ENCODE data around the gene CNDP1.

CNDP1 gene

DNA sequence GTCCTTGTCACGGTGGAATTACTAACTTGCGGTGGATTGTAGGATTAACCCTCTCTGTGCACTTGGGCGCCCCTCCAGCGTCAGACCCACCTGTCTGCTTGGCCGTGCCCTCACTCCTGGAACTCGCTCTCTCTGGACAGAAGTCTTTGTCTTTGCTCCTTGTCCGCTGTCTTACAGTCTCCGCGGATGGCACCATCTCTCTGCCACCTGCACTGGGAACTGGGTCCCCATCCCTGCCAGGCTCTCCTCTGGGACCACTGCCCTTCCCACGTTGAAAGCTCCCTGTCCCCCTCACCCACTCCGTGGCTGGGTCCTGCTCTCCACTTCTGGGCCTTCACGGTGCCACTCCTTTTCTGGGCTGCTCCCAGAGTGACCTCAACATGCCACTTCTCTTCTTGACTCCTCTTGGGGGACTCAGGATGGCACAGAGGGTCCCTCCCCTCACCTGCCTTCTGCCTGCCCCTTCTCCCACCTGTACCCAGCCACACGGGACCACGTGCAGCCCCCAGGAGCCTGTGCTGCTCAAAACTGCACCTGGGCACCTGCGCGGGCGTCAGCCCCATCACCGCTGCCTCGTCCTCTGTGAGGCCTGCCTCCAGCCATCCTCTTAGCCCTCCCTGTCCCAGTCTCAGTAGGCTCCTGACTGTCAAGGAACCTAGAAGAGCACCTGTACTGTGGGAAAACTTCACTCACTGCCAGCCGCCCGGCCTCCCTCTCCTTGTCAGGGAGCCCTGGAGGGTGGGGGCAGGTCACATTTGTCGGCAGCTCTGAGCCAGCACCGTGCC, 27.0 kb upstream of the CNDP1 start:
- DNase-seq = no peak

DNA sequence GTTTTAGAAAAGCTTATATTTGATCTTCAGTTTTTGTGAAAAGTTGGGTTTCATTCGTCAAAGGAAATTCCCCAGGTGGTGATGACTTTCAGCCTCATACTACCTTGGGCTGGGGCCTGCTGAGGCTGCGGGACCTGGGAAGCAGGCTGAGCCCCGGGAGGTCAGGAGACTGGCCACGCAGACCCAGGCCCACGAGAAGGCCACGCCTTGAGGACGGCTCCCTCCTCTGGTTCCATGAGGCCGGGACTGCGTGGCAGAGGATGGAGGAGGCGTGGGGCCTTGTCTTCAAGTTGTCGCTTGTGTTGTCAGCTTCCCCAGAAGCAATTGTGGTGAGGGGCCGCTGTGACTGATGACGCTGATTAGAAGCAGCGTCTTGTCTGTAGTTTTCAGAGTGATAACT, 26.4 kb upstream of the CNDP1 start:
- DNase-seq = no peak

DNA sequence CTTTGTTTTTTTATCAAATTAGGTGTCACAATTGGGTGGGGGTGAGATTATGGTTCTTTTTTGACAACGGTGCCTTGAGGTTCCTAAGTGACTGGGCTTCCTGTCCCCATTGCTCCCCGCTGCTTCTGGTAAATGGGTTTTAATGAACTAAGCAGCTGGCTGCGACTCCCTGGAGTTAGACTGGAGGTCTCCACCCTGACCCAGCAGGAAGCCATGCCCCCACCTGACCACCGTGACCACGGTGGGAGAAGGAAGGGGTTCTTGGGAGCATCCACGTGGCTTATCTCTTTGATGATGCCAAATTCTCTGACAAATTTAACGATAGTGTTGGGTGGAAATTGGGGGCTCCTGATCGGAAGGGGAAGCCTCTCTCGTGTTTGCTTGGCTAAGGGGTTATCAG, 25.9 kb upstream of the CNDP1 start:
- no peak for DNase-seq

DNA sequence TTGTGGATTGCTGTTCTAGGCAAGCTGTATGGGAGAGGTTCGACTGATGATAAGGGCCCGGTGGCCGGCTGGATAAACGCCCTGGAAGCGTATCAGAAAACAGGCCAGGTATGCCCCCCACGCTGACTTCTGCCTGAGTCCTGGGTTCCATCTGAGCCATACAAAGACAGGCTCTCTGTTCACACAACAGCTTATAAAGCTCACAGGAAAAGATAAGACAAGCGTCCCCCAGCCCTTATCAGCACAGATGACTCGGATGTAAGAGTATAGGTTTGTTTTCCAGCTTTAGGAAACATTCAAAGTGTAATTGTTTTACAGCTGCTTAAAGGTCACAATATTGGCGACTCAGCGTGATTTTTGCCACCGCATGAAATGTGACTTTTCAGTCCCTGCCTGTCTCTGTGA, 25.5 kb upstream of the CNDP1 start:
- no peak for DNase-seq

GRCh38 chr18:74509856-74510769, 24.2 kb upstream of the CNDP1 start:
- no peak for DNase-seq

GRCh38 chr18:74510770-74511095, 23.6 kb upstream of the CNDP1 start:
- no peak for DNase-seq

DNA sequence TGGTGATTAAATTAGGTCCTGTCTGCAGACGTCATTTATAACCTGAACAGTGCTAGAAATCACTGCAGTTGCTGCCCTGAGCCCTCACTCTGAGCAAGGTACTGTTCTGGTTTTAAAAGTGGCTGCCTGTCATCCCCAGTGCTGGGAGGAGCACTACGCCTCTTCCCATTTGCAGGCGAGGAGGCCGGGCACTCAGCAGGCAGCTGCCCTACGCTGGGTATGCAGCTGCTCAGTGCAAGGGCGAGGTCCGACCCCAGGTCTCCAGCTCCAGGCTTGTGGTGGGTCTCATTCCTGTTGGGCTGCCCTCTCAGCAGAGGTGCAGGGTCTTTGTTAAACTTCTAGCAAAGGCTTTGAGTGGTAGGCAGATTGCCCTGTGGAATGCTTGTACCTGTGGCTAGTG, 22.5 kb upstream of the CNDP1 start:
- DNase-seq = no peak

GRCh38 chr18:74512321-74513053, 21.8 kb upstream of the CNDP1 start:
- no peak for DNase-seq

DNA sequence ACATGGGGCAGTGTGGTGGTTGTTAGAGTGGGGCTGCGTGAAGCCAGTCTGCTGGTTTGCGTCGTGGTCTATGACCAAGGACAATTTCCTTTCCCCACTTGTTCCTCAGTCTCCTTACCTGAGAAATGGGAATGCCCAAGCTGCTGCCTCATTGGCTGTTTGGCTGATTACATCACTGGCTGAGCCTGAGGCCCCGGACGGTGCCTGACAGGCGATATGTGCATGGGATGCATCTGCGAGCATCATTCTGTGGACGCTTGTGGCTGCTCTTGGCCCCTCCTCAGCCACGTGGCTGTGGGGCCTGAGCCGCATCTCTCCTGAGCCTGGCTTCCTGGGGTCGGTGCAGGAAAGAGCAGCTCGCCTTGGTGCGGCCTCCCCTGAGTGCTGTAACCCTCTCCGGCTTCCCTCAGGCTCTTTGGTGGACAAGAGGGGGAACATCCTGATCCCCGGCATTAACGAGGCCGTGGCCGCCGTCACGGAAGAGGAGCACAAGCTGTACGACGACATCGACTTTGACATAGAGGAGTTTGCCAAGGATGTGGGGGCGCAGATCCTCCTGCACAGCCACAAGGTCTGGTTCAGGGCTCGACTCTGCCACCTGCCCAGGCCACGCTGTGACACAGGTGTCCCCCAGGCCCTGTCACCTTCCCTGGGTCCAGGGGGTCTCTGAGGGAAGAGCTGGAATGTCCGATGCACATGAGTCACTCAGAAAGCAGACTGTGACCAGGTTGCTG, 21.0 kb upstream of the CNDP1 start:
- no peak for DNase-seq

DNA sequence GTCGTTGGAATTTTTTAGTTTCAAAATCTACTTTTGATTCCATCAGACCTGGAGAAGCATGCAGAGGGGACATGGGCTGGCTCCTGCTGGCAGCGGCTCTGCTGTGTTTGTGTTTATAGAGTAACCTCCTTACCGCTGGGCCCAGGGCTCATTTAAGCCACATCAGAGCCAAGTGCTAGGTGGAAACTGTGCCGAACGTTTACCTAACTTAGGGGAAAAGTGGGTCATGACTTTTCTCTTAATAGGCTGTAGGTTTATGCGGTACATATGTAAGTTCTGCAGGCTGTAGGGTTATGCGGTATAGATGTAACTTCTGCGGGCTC, 20.5 kb upstream of the CNDP1 start:
- DNase-seq = no peak

DNA sequence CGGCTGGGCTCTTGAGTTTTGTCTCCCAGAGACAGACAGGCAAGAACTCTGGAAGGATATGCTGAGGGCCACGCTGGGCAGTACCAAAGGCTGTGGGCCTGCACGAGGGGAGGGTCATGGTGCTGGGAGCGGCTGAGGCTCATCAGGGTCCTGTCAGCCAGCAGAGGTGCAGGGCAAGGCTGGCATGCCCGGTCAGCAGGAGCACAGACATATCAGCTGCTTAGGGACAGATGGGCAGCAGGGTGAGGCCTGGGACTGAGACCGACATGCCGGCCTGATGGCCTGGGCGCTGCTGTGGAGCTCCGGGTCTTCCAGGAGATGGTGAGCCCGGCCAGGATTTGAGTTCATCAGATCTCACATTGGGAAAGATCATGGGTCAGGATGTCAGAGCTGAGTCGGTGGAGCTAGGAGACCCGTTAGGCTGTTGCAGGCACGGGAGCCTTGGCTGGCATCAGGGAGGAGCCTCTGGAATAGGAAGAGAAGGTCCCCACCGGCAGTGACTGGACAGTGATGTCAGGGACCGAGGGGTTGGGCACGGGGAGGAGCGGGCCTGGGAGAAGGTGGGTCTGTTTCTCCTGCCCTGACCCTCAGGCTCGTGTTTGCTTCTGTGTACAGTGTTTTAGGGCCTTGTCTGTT, 19.3 kb upstream of the CNDP1 start:
- DNase-seq = no peak

DNA sequence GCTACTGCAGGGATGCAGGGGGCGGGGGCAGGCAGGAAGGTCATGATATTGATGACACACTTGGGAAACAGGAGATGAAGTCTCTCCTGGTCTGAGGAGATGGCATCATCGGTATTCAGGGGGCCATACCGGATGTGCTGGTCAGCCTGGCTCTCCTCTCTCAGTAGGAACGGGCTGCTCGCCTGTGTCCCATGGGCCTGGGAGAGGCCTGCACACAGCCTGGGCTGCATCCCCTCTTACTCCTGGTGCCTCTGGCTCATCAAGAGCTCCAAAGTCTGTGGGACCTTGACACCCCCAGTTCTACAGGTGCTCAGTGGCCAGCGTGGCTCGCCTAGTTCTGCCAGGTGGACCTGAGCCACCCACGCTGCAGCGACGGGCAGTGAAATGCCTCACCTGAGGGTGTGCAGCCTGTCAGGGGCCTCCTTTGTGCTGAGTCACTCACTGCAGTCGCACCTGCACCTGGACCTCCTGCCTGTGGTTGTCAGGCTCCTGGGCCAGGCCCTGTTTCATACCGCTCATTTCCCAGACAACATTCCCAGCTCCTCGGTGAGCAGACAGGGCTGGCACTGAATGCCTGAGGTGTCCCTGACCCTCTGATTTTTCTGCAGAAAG, 18.6 kb upstream of the CNDP1 start:
- no peak for DNase-seq

- DNase-seq = no peak
These were observed 17.7 kb upstream of the CNDP1 start for GRCh38 chr18:74516271-74517235.

DNA sequence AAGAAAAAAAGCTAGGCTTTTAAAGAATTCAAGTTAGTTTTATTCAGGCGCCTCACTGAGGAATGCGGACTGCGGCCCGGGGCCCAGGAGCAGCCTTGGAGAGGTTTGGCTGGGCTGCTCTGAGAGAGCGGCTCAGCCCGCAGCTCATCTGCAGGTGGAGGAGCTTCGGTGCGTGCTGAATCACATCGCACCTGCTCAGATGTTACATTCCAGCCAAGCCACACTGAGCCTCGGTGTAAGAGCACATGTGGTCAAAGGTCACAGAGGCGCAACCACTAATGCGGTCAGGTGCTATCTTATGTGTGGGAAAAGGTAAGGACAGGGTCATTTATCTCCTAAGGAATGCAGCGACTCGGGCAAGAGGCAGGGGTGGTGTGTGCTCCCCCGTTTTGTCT, 17.1 kb upstream of the CNDP1 start:
- DNase-seq = no peak

- no peak for DNase-seq
These were observed 15.6 kb upstream of the CNDP1 start for GRCh38 chr18:74518456-74519295.

DNA sequence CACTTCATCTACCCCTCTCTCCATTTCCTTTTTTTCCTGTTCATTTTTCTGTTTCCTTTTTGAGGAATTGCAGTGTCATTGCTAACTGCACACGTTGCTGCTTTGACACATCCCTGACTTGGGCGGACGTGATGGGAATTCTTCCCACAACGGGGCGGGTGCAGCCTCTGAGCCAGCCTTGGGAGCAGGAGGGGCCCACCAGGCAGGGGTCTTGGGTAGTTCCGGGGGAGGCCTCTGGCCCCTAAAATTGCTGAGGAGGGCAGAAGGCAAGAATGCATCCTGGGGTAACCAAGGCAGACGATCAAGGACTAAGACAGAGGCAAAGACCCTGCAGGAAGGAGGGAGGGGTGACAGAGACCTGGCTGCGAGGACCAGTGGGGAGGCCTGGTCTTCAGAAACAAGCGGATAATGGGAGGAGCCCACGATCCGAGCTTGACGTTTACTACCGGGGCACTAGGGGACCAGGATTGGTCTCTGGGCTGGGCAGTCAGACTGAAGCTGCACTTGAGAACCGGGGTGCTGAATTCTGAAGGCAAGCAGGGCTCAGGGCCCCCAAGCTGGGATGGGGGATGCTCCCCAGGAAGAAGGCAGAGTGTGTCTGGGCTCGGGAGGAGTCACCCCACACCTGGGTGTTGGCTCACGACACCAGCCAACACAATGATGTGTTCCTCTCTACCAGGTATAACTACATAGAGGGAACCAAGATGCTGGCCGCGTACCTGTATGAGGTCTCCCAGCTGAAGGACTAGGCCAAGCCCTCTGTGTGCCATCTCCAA, 14.8 kb upstream of the CNDP1 start:
- no peak for DNase-seq

- DNase-seq = no peak
These were observed 14.0 kb upstream of the CNDP1 start for GRCh38 chr18:74520096-74520833.

DNA sequence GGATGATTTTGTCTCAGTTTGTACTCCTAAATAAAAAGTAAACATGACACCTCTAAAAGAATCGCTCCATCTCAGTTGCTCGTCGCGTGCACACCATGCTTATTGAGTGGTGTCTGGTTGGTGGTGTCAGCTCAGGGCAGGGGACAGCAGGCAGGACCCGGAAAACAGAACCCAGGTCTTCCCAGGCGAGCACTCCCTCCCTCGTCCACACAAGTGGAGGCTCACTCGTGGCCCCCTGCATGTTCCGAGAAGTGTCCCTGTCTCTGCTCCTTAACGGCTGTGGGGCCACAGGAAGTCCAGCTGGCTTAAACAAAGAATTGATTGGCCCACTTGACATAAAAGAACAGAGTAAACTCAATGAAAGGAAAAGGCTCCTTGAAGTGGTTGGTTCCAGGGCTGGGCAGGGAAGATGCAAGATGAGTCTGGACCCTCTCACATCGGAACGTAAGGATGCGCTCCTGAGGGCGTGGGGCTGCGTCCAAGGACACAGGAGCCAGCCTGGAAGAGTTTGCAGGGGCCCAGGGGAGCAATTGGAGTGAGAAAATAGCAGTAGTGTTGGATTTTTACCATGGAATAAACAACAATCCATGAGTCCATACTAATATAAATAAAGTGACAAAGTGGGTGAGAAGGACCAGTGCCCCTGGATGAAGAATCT, 13.1 kb upstream of the CNDP1 start:
- no peak for DNase-seq

All from eye (tissue), 1 donor.